Activated T-cell treated with anti-CD3 and anti-CD28 coated beads, Interleukin-2, amount 50 U/mL, for 72 hours (primary cell): ENCODE results near the gene CFAP20DC. TPM values are rescaled to one million over a fixed set of nuclear protein-coding genes. Genes with fewer than 3 reads are reported as not detected.
A peak's percentile ranks its signal among the peaks of the same experiment; 100 is the strongest.

Experiments used
- ATAC-seq, 2 donors: fragments of 150-1000 bp; cut with Tn5 transposase; replicated peaks in 1 of 2; 2 replicates each; pipeline ENCODE4 v1.10.0; 2021; ENCODE audit warnings: moderate library complexity in 2 of 2, mild to moderate bottlenecking in 1 of 2
- DNase-seq, 2 donors: peaks; one replicate each; pipeline ENCODE4 v3.0.0; 2021 to 2022; ENCODE audit warnings: mixed read lengths in 1 of 2
- H3K27ac Mint-ChIP-seq: one replicate; pipeline ENCODE4 v1.8.0; 2022; ENCODE audit warnings: mild to moderate bottlenecking, moderate library complexity, mixed read lengths
- H3K27me3 Mint-ChIP-seq: one replicate; pipeline ENCODE4 v1.8.0; 2022; ENCODE audit warnings: low read depth, mixed read lengths
- H3K36me3 Mint-ChIP-seq, 2 donors: one replicate each; pipeline ENCODE4 v1.8.0; 2022; ENCODE audit warnings: mixed read lengths in 2 of 2, mild to moderate bottlenecking in 1 of 2; ENCODE audit not compliant: insufficient read depth in 2 of 2
- H3K4me1 Mint-ChIP-seq: one replicate; pipeline ENCODE4 v1.8.0; 2022; ENCODE audit warnings: low read depth, mixed read lengths
- H3K4me3 Mint-ChIP-seq, 2 donors: one replicate each; pipeline ENCODE4 v1.8.0; 2022; ENCODE audit warnings: mild to moderate bottlenecking in 2 of 2, mixed read lengths in 2 of 2, moderate library complexity in 2 of 2
- H3K9me3 Mint-ChIP-seq, 2 donors: one replicate each; pipeline ENCODE4 v1.8.0; 2022; ENCODE audit warnings: mixed read lengths in 2 of 2
- total RNA-seq, 2 donors: library from RNA; stranded (reverse); gene quantifications; one replicate each; pipeline ENCODE4 v1.2.3, GENCODE V29; 2022

Gene CFAP20DC
- total RNA-seq, 2 donors from 2014 or later = 2.0 to 2.8 TPM

GRCh38 chr3:58799271-58799670 lies 250.6 kb downstream of the CFAP20DC start:
- Mint-ChIP-seq H3K9me3 (no peaks in the 10 kb centered on the region), H3K27ac (no peak overlapping the region), H3K4me3 (no peak overlapping the region), H3K36me3 (no peaks in the 10 kb centered on the region), H3K27me3 (peaks cover 10% of the 10 kb centered on the region), H3K4me1 (peaks cover 10% of the 10 kb centered on the region)
- DNase-seq (no peak), ATAC-seq (no peak)

DNA sequence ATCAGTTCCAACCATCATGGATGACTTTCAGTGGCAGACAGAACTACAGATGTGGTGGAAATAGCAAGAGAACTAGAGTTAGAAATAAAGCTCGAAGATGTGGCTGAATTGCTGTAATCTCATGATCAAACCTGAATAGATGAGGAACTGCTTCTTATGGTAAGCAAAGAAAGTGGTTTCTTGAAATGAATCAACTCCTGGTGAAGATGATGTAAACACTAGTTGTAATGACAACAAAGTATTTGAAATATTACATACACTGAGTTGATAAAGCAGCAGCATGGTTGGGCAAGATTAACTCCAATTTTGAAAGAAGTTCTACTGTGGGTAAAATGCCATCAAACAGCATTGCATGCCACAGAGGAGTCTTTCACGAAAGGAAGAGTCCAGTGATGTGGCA lies 251.5 kb downstream of the CFAP20DC start:
- H3K9me3 Mint-ChIP-seq = no peaks in the 10 kb centered on the region
- H3K27ac Mint-ChIP-seq = no peak overlapping the region
- H3K4me3 Mint-ChIP-seq = no peak overlapping the region
- H3K4me1 Mint-ChIP-seq = peaks cover 10% of the 10 kb centered on the region
- ATAC-seq (peak; percentile 70 to 71), DNase-seq (no peak)
- H3K27me3 Mint-ChIP-seq = peaks cover 10% of the 10 kb centered on the region
- H3K36me3 Mint-ChIP-seq = no peaks in the 10 kb centered on the region

DNA sequence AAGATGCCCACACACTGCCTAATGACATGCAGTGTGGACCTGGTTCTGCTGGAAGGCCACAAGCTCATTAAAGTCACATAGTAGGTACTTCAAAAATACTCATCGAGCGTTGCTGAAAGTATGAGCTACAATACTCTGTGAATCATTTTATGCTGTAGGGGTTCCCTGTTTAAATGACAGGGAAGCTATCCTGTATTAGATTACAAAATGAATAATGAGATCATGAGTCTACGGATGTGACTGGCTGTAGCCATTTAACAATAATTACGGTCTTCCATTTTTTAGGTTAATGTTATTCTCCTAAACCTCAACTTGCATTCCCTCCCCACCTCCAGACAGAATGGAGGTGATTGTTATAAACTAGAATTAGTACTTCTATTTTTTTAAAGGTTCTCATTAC lies 255.1 kb downstream of the CFAP20DC start:
- ATAC-seq (no peak), DNase-seq (no peak)
- no peaks in the 10 kb centered on the region for H3K36me3 Mint-ChIP-seq
- peaks cover 10% of the 10 kb centered on the region for H3K4me1 Mint-ChIP-seq
- no peaks in the 10 kb centered on the region for H3K9me3 Mint-ChIP-seq
- H3K27me3 Mint-ChIP-seq = peaks cover 11% of the 10 kb centered on the region
- no peak overlapping the region for H3K27ac Mint-ChIP-seq
- no peak overlapping the region for H3K4me3 Mint-ChIP-seq

GRCh38 chr3:58793938-58794337 lies 255.9 kb downstream of the CFAP20DC start:
- DNase-seq (no peak), ATAC-seq (no peak)
- Mint-ChIP-seq H3K27ac (no peak overlapping the region), H3K27me3 (peaks cover 6% of the 10 kb centered on the region), H3K9me3 (no peaks in the 10 kb centered on the region), H3K4me1 (peaks cover 10% of the 10 kb centered on the region), H3K36me3 (no peaks in the 10 kb centered on the region), H3K4me3 (no peak overlapping the region)

GRCh38 chr3:58792921-58793451 lies 256.8 kb downstream of the CFAP20DC start:
- ATAC-seq = no peak
- Mint-ChIP-seq H3K36me3 (no peaks in the 10 kb centered on the region), H3K27me3 (peaks cover 6% of the 10 kb centered on the region), H3K9me3 (no peaks in the 10 kb centered on the region), H3K4me3 (no peak overlapping the region), H3K4me1 (peaks cover 3% of the 10 kb centered on the region), H3K27ac (no peak overlapping the region)
- no peak for DNase-seq

DNA sequence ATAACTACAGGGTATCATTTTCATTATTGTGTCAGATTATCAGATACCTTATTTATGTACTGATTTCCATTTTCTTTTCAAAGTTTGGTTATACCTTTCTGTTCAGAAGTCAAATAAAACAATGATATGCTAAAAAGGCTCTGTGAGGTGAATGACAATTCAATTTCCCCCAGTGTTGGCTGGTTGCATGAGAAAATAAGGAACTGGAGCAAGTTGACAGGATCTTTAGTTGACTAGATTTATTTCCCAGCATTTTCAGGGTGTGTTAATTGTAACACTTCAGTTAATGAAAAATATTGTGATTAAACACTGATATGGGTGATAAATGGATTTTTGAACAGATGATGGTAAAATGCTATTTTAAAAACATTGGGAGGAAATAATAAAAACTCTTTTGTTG lies 260.4 kb downstream of the CFAP20DC start:
- no peak for ATAC-seq
- Mint-ChIP-seq H3K27me3 (peaks cover 6% of the 10 kb centered on the region), H3K4me1 (no peaks in the 10 kb centered on the region), H3K36me3 (no peaks in the 10 kb centered on the region), H3K9me3 (no peaks in the 10 kb centered on the region), H3K4me3 (no peak overlapping the region), H3K27ac (no peak overlapping the region)
- no peak for DNase-seq

- no peaks in the 10 kb centered on the region for H3K4me1 Mint-ChIP-seq
- H3K4me3 Mint-ChIP-seq = no peak overlapping the region
- ATAC-seq = no peak
- DNase-seq = no peak
- peaks cover 2 to 7% of the 10 kb centered on the region in 2 donors for H3K9me3 Mint-ChIP-seq
- no peak overlapping the region for H3K27ac Mint-ChIP-seq
- no peaks in the 10 kb centered on the region for H3K27me3 Mint-ChIP-seq
- H3K36me3 Mint-ChIP-seq = peaks cover 0 to 1% of the 10 kb centered on the region in 2 donors
Observed at GRCh38 chr3:58784888-58785287, 264.9 kb downstream of the CFAP20DC start.

- no peak overlapping the region for H3K4me3 Mint-ChIP-seq
- peaks cover 1% of the 10 kb centered on the region in 2 donors for H3K36me3 Mint-ChIP-seq
- no peaks in the 10 kb centered on the region for H3K27me3 Mint-ChIP-seq
- ATAC-seq (no peak), DNase-seq (no peak)
- peaks cover 2 to 9% of the 10 kb centered on the region in 2 donors for H3K9me3 Mint-ChIP-seq
- no peaks in the 10 kb centered on the region for H3K4me1 Mint-ChIP-seq
- no peak overlapping the region for H3K27ac Mint-ChIP-seq
Observed at GRCh38 chr3:58784425-58784824, 265.4 kb downstream of the CFAP20DC start.

DNA sequence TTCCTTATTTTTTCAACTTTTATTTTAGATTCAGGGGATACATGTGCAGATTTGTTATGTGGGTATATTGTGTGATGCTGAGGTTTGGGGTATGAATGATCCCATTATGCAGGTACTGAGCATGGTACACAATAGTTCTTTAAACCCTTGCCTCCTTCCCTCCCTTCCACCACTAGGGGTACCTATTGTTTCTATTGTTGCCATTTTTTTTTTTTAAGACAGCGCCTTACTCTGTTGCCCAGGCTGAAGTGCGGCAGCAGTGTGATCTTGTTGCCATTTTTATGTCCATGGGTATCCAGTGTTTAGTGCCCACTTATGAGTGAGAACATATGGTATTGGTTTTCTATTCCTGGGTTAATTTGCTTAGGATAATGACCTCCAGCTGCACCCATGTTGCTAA lies 266.0 kb downstream of the CFAP20DC start:
- Mint-ChIP-seq H3K4me3 (no peak overlapping the region), H3K27ac (no peak overlapping the region)
- no peak for ATAC-seq

GRCh38 chr3:58779934-58780333 lies 269.9 kb downstream of the CFAP20DC start:
- peaks cover 6 to 8% of the 10 kb centered on the region in 2 donors for H3K36me3 Mint-ChIP-seq
- DNase-seq (no peak), ATAC-seq (no peak)
- H3K27me3 Mint-ChIP-seq = no peaks in the 10 kb centered on the region
- H3K4me1 Mint-ChIP-seq = no peaks in the 10 kb centered on the region
- H3K27ac Mint-ChIP-seq = no peak overlapping the region
- H3K4me3 Mint-ChIP-seq = no peak overlapping the region
- peaks cover 7 to 13% of the 10 kb centered on the region in 2 donors for H3K9me3 Mint-ChIP-seq

More for the DNA sequence above, 266.0 kb downstream of the CFAP20DC start:
- H3K27me3 Mint-ChIP-seq = no peaks in the 10 kb centered on the region
- H3K4me1 Mint-ChIP-seq = no peaks in the 10 kb centered on the region
- H3K36me3 Mint-ChIP-seq = peaks cover 5 to 6% of the 10 kb centered on the region in 2 donors
- H3K9me3 Mint-ChIP-seq = peaks cover 5 to 11% of the 10 kb centered on the region in 2 donors
- DNase-seq = no peak

GRCh38 chr3:58776231-58776630 lies 273.6 kb downstream of the CFAP20DC start:
- no peaks in the 10 kb centered on the region for H3K27me3 Mint-ChIP-seq
- H3K4me3 Mint-ChIP-seq = no peak overlapping the region
- DNase-seq (no peak), ATAC-seq (no peak)
- H3K27ac Mint-ChIP-seq = no peak overlapping the region
- peaks cover 6 to 8% of the 10 kb centered on the region in 2 donors for H3K36me3 Mint-ChIP-seq
- H3K4me1 Mint-ChIP-seq = no peaks in the 10 kb centered on the region
- peaks cover 7 to 9% of the 10 kb centered on the region in 2 donors for H3K9me3 Mint-ChIP-seq

GRCh38 chr3:58772462-58772861 lies 277.4 kb downstream of the CFAP20DC start:
- Mint-ChIP-seq H3K4me1 (no peaks in the 10 kb centered on the region), H3K4me3 (no peak overlapping the region), H3K27ac (no peak overlapping the region), H3K27me3 (peaks cover 11% of the 10 kb centered on the region), H3K36me3 (no peaks in the 10 kb centered on the region), H3K9me3 (peaks cover 6 to 7% of the 10 kb centered on the region in 2 donors)
- no peak for ATAC-seq
- no peak for DNase-seq

DNA sequence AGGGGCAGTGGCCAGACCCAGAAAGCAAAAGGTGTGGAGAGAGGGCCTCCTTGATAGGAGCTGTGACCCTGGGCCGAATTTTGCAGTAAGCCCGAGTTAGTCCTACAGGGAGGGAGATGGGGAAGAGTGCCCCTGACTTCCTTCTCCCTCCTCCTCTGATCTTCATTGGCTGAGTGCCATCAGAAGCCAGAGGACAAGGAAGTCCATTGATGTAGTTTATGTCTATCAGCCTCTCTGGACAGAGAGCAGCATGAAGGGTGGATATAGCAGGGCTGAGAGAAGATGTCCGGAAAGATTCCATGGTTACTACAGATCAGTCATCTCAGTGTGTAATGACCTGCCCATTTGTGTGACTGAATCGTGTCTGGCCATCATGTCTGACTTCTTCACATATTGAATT lies 280.8 kb downstream of the CFAP20DC start:
- Mint-ChIP-seq H3K4me3 (no peak overlapping the region), H3K27me3 (peaks cover 11% of the 10 kb centered on the region), H3K27ac (no peak overlapping the region), H3K36me3 (no peaks in the 10 kb centered on the region), H3K9me3 (peaks cover 6 to 7% of the 10 kb centered on the region in 2 donors), H3K4me1 (no peaks in the 10 kb centered on the region)
- no peak for ATAC-seq
- DNase-seq = no peak

DNA sequence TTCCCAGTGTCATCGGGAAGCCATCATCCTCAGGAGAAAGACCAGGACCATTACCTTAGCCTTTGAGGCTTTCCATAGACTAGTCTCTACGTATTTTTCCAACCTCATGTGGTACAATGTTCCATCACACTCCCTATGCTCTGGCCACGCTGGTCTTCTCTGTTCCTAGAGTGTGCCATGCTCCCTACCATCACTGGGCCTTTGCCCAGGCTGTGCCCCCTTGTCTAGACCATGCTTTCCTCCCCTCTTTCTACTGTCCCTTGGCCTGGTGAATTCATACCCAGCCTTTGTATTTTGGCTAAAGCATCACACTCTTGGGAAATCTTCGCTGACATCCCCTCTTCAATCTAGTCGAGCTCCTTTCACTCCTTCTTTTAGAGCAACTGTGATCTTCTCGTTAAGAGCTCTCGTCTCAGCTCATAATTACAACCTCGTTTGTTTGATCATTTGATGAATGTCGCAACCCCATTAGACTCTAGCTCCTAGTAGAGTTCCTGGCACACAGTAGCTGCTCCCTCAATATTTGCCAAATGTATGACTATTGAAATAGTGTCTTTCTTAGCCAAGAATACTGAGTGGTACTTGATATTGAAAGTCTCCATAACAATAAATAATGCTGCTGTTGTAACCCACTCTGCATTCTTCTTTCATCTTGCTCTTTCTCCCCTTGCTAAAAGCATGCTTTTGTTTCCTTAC lies 283.1 kb downstream of the CFAP20DC start:
- H3K27ac Mint-ChIP-seq = no peak overlapping the region
- peaks cover 11% of the 10 kb centered on the region for H3K27me3 Mint-ChIP-seq
- no peaks in the 10 kb centered on the region for H3K4me1 Mint-ChIP-seq
- H3K36me3 Mint-ChIP-seq = no peaks in the 10 kb centered on the region
- no peak for ATAC-seq
- no peak for DNase-seq
- H3K4me3 Mint-ChIP-seq = no peak overlapping the region
- H3K9me3 Mint-ChIP-seq = peaks cover 6 to 10% of the 10 kb centered on the region in 2 donors
